IPS-15b (cell line): ENCODE data around the gene ASGR2.

Experiments
- H3K27me3 ChIP-seq: one replicate; pipeline ENCODE4 v1.6.1; 2013; ENCODE audit warnings: low read length; ENCODE audit not compliant: control insufficient read depth, insufficient read depth
- H3K36me3 ChIP-seq: one replicate; pipeline ENCODE4 v1.6.1; 2013; ENCODE audit warnings: low read length; ENCODE audit not compliant: control insufficient read depth, insufficient read depth
- H3K4me1 ChIP-seq: one replicate; pipeline ENCODE4 v1.6.1; 2013; ENCODE audit warnings: mild to moderate bottlenecking, low read length; ENCODE audit not compliant: control insufficient read depth, insufficient read depth
- H3K4me3 ChIP-seq: one replicate; pipeline ENCODE4 v1.5.1; 2013; ENCODE audit warnings: low read depth, low read length
- H3K9ac ChIP-seq: one replicate; pipeline ENCODE4 v1.6.1; 2013; ENCODE audit warnings: low read depth, mild to moderate bottlenecking, low read length
- H3K9me3 ChIP-seq: one replicate; pipeline ENCODE4 v1.6.1; 2013; ENCODE audit warnings: mild to moderate bottlenecking, low read length; ENCODE audit not compliant: control insufficient read depth, insufficient read depth

ASGR2 gene

GRCh38 chr17:7072406-7072805, 42.2 kb downstream of the ASGR2 start:
- Histone ChIP-seq H3K27me3 (peaks cover 3% of the 10 kb centered on the region), H3K9me3 (peaks cover 4% of the 10 kb centered on the region), H3K9ac (no peak overlapping the region), H3K4me3 (no peak overlapping the region), H3K4me1 (no peaks in the 10 kb centered on the region), H3K36me3 (no peaks in the 10 kb centered on the region)

GRCh38 chr17:7070712-7071111, 43.9 kb downstream of the ASGR2 start:
- Histone ChIP-seq H3K9ac (no peak overlapping the region), H3K4me3 (no peak overlapping the region), H3K4me1 (no peaks in the 10 kb centered on the region), H3K27me3 (peaks cover 3% of the 10 kb centered on the region), H3K9me3 (peaks cover 4% of the 10 kb centered on the region), H3K36me3 (no peaks in the 10 kb centered on the region)

- no peaks in the 10 kb centered on the region for H3K4me1 ChIP-seq
- no peak overlapping the region for H3K9ac ChIP-seq
- H3K9me3 ChIP-seq, result peaks cover 4% of the 10 kb centered on the region
- H3K4me3 ChIP-seq, result no peak overlapping the region
- no peaks in the 10 kb centered on the region for H3K36me3 ChIP-seq
- peaks cover 5% of the 10 kb centered on the region for H3K27me3 ChIP-seq
These were observed 46.4 kb downstream of the ASGR2 start for GRCh38 chr17:7068268-7068667.

- no peak overlapping the region for H3K4me3 ChIP-seq
- H3K27me3 ChIP-seq, result peaks cover 5% of the 10 kb centered on the region
- H3K4me1 ChIP-seq, result no peaks in the 10 kb centered on the region
- no peak overlapping the region for H3K9ac ChIP-seq
- H3K36me3 ChIP-seq, result no peaks in the 10 kb centered on the region
- H3K9me3 ChIP-seq, result peaks cover 4% of the 10 kb centered on the region
These were observed 47.4 kb downstream of the ASGR2 start for GRCh38 chr17:7067198-7067597.

- Histone ChIP-seq H3K36me3 (no peaks in the 10 kb centered on the region), H3K9me3 (peaks cover 4% of the 10 kb centered on the region), H3K4me3 (no peak overlapping the region), H3K27me3 (peaks cover 2% of the 10 kb centered on the region), H3K9ac (no peak overlapping the region), H3K4me1 (no peaks in the 10 kb centered on the region)
These were observed 50.4 kb downstream of the ASGR2 start for GRCh38 chr17:7064261-7064660.

GRCh38 chr17:7063518-7064094, 51.0 kb downstream of the ASGR2 start:
- no peak overlapping the region for H3K9ac ChIP-seq
- peaks cover 2% of the 10 kb centered on the region for H3K27me3 ChIP-seq
- H3K36me3 ChIP-seq, result no peaks in the 10 kb centered on the region
- no peak overlapping the region for H3K4me3 ChIP-seq
- H3K4me1 ChIP-seq, result no peaks in the 10 kb centered on the region
- H3K9me3 ChIP-seq, result peaks cover 4% of the 10 kb centered on the region

GRCh38 chr17:7060165-7060891, 54.3 kb downstream of the ASGR2 start:
- Histone ChIP-seq H3K27me3 (peaks cover 2% of the 10 kb centered on the region), H3K4me1 (no peaks in the 10 kb centered on the region), H3K9me3 (no peaks in the 10 kb centered on the region), H3K36me3 (no peaks in the 10 kb centered on the region), H3K4me3 (no peak overlapping the region), H3K9ac (no peak overlapping the region)

- no peaks in the 10 kb centered on the region for H3K36me3 ChIP-seq
- no peaks in the 10 kb centered on the region for H3K9me3 ChIP-seq
- H3K4me3 ChIP-seq, result no peak overlapping the region
- H3K4me1 ChIP-seq, result no peaks in the 10 kb centered on the region
- no peaks in the 10 kb centered on the region for H3K27me3 ChIP-seq
- no peak overlapping the region for H3K9ac ChIP-seq
These were observed 55.7 kb downstream of the ASGR2 start for GRCh38 chr17:7058831-7059447.

GRCh38 chr17:7056386-7056785, 58.2 kb downstream of the ASGR2 start:
- H3K9me3 ChIP-seq, result no peaks in the 10 kb centered on the region
- no peak overlapping the region for H3K9ac ChIP-seq
- no peaks in the 10 kb centered on the region for H3K4me1 ChIP-seq
- no peaks in the 10 kb centered on the region for H3K36me3 ChIP-seq
- H3K27me3 ChIP-seq, result no peaks in the 10 kb centered on the region
- no peak overlapping the region for H3K4me3 ChIP-seq
